ENCODE data around the gene IQCN.

Gene IQCN

GRCh38 chr19:18218600-18218999 lies 55.7 kb downstream of the IQCN start:
- no peaks in the 10 kb centered on the region for H3K4me1 ChIP-seq (ENCODE audit: control insufficient read depth, insufficient read depth, low read length)
- no peak overlapping the region for H3K27ac ChIP-seq (ENCODE audit: extremely low read depth, low read depth, low read length)
- POLR2A ChIA-PET: no interaction called here
- CTCF ChIA-PET: interaction anchor here (1.8 to 4.1 kb wide), 3 partner anchors 10 to 33 kb away, joined by 6 to 16 read pairs (median 8); no protein-coding TSS in a partner anchor
- TF ChIP-seq ZSCAN30 (tag by site-specific recombination; IDR thresholded peaks at IDR 0.05): no peak
- TF ChIP-seq ZNF510 (tag by site-specific recombination; IDR thresholded peaks at IDR 0.05; ENCODE audit: insufficient replicate concordance): no peak
- peak; percentile 98 for TF ChIP-seq ZFP3 (tag by site-specific recombination; IDR thresholded peaks at IDR 0.05; ENCODE audit: low read depth)
- 0 out of 2 replicates have a peak, but pooled peaks have one; percentile 16 for TF ChIP-seq REST (tag by site-specific recombination; IDR thresholded peaks at IDR 0.05)
- no peak for TF ChIP-seq IKZF3 (tag by site-specific recombination; IDR thresholded peaks at IDR 0.05)
- TF ChIP-seq SALL2 (tag by site-specific recombination; IDR thresholded peaks at IDR 0.05; ENCODE audit: borderline replicate concordance): no peak
- TF ChIP-seq ZNF777 (tag by site-specific recombination; IDR thresholded peaks at IDR 0.05; ENCODE audit: borderline replicate concordance): no peak
- no peak for TF ChIP-seq ZSCAN4 (tag by site-specific recombination; IDR thresholded peaks at IDR 0.05)
- no peak for TF ChIP-seq ZBTB8A (tag by site-specific recombination; IDR thresholded peaks at IDR 0.05)
- TF ChIP-seq ZNF701 (tag by site-specific recombination; IDR thresholded peaks at IDR 0.05): no peak
- no peak for TF ChIP-seq ZNF157 (tag by site-specific recombination; IDR thresholded peaks at IDR 0.05)
- no peak for TF ChIP-seq HIC1 (tag by site-specific recombination; IDR thresholded peaks at IDR 0.05)
- no peak for TF ChIP-seq KLF8 (tag by site-specific recombination; IDR thresholded peaks at IDR 0.05)
- TF ChIP-seq ZNF169 (tag by site-specific recombination; IDR thresholded peaks at IDR 0.05): no peak
- H3K4me3 ChIP-seq (ENCODE audit: low read depth, low read length): no peak overlapping the region
- H3K9me3 ChIP-seq (ENCODE audit: control insufficient read depth, insufficient read depth, low read depth, low read length): no peaks in the 10 kb centered on the region
- no peaks in the 10 kb centered on the region for H3K36me3 ChIP-seq (ENCODE audit: control insufficient read depth in 2 of 2, insufficient read depth in 1 of 2, low read length in 2 of 2)

GRCh38 chr19:18218159-18218558 lies 56.1 kb downstream of the IQCN start:
- POLR2A ChIA-PET: no interaction called here
- TF ChIP-seq ZFHX2 (tag by site-specific recombination; conservative IDR thresholded peaks at IDR 0.05) (peak; percentile 76), BCL11B (tag by site-specific recombination; IDR thresholded peaks at IDR 0.05; ENCODE audit: low read depth) (no peak), ZNF521 (tag by site-specific recombination; IDR thresholded peaks at IDR 0.05) (no peak), ZNF600 (tag by site-specific recombination; IDR thresholded peaks at IDR 0.05) (peak; percentile 57; the same call in 1 of the 2 replicates), EGR2 (tag by site-specific recombination; IDR thresholded peaks at IDR 0.05; ENCODE audit: low read depth) (peak; percentile 54), ZBTB6 (tag by site-specific recombination; IDR thresholded peaks at IDR 0.05) (no peak)
- Histone ChIP-seq H3K27ac (ENCODE audit: extremely low read depth, low read depth, low read length) (no peak overlapping the region), H3K9me3 (ENCODE audit: control insufficient read depth, insufficient read depth, low read depth, low read length) (no peaks in the 10 kb centered on the region), H3K4me3 (ENCODE audit: low read depth, low read length) (no peak overlapping the region), H3K4me1 (ENCODE audit: control insufficient read depth, insufficient read depth, low read length) (no peaks in the 10 kb centered on the region), H3K36me3 (ENCODE audit: control insufficient read depth in 2 of 2, insufficient read depth in 1 of 2, low read length in 2 of 2) (no peaks in the 10 kb centered on the region)
- CTCF ChIA-PET: interaction anchor here (2.1 to 4.1 kb wide), 2 partner anchors 10 to 34 kb away, joined by 8 to 16 read pairs; no protein-coding TSS in a partner anchor
